ENCODE data around the gene UBB. TPM values are rescaled to one million over a fixed set of nuclear protein-coding genes. Genes with fewer than 3 reads are reported as not detected.
"Not testable (repeated sequence)": the region's sequence is repeated elsewhere in the genome, so short reads cannot be mapped to it uniquely, and the experiment has no call there.

Gene UBB
- total and polyA plus RNA-seq, 2 experiments from 2014 or later, result 1,467 to 1,854 TPM

GRCh38 chr17:16398270-16399267 lies 17.7 kb downstream of the UBB start:
- Histone ChIP-seq H3K9me3 (ENCODE audit: low read depth) (no peaks in the 10 kb centered on the region), H3K36me3 (no peaks in the 10 kb centered on the region), H3K27me3 (no peaks in the 10 kb centered on the region), H3K27ac (no peak overlapping the region), H3K4me3 (no peak overlapping the region), H3K4me1 (ENCODE audit: low read depth) (peaks cover 7% of the 10 kb centered on the region)
- TF ChIP-seq CTCF (IDR thresholded peaks at IDR 0.05; ENCODE audit: low read depth, low read length), result no peak
- DNase-seq (ENCODE audit: low read depth in 1 of 2, low spot score in 1 of 2), result no peak

- not testable (repeated sequence) for DNase-seq (ENCODE audit: low read depth in 1 of 2, low spot score in 1 of 2); H3K36me3 ChIP-seq; H3K27me3 ChIP-seq; H3K4me3 ChIP-seq; H3K27ac ChIP-seq; H3K4me1 ChIP-seq (ENCODE audit: low read depth); H3K9me3 ChIP-seq (ENCODE audit: low read depth)
Measured at GRCh38 chr17:16403847-16404246, 23.0 kb downstream of the UBB start.

GRCh38 chr17:16406742-16407674 lies 26.1 kb downstream of the UBB start:
- Histone ChIP-seq H3K36me3 (no peaks in the 10 kb centered on the region), H3K4me3 (peak overlapping the region; percentile 38), H3K27ac (no peak overlapping the region), H3K27me3 (no peaks in the 10 kb centered on the region), H3K9me3 (ENCODE audit: low read depth) (no peaks in the 10 kb centered on the region), H3K4me1 (ENCODE audit: low read depth) (peaks cover 3% of the 10 kb centered on the region)
- TF ChIP-seq CTCF (IDR thresholded peaks at IDR 0.05; ENCODE audit: low read depth, low read length), result no peak
- DNase-seq (ENCODE audit: low read depth in 1 of 2, low spot score in 1 of 2), result peak; percentile 35 to 60

DNA sequence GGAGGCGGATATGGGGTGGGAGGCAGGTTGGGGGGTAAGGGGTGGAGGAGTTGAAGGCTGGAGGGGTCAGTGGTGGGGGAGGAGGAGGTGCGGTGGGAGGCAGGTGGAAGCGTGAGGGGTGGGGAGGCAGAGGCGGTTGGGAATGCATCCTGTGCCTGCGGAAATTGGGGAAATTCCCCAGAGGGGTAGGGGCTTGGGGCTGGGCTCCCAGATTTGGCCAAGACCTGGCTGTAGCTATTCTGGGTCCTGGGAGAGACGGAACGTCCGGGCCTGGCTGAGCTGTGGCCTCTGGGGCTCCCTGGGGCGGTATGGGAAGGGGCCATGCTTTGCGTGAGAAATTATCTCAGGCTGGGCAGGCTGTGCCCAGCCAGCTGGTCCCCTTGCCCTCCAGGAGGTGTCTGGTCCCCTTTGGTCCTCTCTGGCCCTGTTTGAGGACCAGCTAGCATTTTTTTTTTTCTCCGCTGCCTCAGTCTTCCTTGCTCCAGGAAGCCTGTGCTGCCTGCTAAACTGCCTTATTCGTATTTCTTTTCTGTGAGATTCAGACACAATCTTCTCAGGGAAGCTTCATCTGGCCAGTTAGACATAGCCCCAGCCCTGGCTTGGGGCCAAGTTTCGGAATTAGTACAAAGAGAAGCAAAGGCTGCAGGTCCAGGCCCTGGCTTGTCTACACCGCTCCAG lies 27.2 kb downstream of the UBB start:
- Histone ChIP-seq H3K36me3 (no peaks in the 10 kb centered on the region), H3K4me3 (no peak overlapping the region), H3K4me1 (ENCODE audit: low read depth) (peaks cover 3% of the 10 kb centered on the region), H3K27ac (peak overlapping the region; percentile 50), H3K9me3 (ENCODE audit: low read depth) (no peaks in the 10 kb centered on the region), H3K27me3 (no peaks in the 10 kb centered on the region)
- TF ChIP-seq CTCF (IDR thresholded peaks at IDR 0.05; ENCODE audit: low read depth, low read length), result no peak
- peak; percentile 65 to 71 for DNase-seq (ENCODE audit: low read depth in 1 of 2, low spot score in 1 of 2)

DNA sequence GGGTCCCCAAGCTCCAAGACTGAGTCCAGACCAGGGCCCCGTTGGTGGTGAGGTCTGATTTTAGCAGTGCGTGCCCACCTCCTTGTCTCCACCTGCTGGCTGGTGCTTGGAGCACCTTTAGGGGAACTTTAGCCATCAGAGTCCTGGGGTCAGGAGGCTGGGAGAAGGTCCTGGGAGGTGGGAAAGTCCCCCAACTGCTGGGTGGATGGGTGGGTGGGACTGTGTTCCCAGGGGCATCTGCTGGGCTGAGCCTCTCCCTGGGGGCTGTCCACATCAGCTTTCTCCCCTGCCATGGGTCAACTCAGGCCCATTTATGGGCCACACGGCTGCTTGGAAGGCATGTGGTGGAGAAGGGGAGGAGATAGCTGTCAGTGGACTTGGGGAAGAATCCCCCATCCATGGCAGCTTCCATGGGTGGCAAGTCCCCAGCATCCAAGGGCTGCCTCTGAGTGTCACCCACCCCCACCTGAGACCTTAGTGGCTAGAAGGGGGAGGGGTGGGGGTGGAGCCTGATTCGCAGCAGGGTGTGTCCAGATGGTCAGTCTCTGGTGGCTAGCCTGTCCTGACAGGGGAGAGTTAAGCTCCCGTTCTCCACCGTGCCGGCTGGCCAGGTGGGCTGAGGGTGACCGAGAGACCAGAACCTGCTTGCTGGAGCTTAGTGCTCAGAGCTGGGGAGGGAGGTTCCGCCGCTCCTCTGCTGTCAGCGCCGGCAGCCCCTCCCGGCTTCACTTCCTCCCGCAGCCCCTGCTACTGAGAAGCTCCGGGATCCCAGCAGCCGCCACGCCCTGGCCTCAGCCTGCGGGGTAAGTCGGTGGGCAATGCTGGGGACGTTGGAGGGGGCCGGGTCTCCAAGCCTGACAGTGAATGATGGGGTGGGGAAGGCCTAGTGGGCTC lies 34.4 kb downstream of the UBB start, which contains the start of gene TRPV2:
TSS of gene TRPV2 (plus strand) at position 541 of the 894 bp plus-strand sequence. CDS start 2,098 bp downstream, outside the sequence.
- TF ChIP-seq CTCF (IDR thresholded peaks at IDR 0.05; ENCODE audit: low read depth, low read length), result no peak
- Histone ChIP-seq H3K4me3 (no peak within 1 kb of the TSS), H3K36me3 (no peaks in the 10 kb centered on the region), H3K4me1 (ENCODE audit: low read depth) (peaks cover 8% of the 10 kb centered on the region), H3K27me3 (no peaks in the 10 kb centered on the region), H3K9me3 (ENCODE audit: low read depth) (no peaks in the 10 kb centered on the region), H3K27ac (no peak within 1 kb of the TSS)
- DNase-seq (ENCODE audit: low read depth in 1 of 2, low spot score in 1 of 2), result peak in 1 of 2 donors; percentile 26
